ENCODE data around the gene TLK2.
"Not testable (repeated sequence)": the region's sequence is repeated elsewhere in the genome, so short reads cannot be mapped to it uniquely, and the experiment has no call there.

DNA sequence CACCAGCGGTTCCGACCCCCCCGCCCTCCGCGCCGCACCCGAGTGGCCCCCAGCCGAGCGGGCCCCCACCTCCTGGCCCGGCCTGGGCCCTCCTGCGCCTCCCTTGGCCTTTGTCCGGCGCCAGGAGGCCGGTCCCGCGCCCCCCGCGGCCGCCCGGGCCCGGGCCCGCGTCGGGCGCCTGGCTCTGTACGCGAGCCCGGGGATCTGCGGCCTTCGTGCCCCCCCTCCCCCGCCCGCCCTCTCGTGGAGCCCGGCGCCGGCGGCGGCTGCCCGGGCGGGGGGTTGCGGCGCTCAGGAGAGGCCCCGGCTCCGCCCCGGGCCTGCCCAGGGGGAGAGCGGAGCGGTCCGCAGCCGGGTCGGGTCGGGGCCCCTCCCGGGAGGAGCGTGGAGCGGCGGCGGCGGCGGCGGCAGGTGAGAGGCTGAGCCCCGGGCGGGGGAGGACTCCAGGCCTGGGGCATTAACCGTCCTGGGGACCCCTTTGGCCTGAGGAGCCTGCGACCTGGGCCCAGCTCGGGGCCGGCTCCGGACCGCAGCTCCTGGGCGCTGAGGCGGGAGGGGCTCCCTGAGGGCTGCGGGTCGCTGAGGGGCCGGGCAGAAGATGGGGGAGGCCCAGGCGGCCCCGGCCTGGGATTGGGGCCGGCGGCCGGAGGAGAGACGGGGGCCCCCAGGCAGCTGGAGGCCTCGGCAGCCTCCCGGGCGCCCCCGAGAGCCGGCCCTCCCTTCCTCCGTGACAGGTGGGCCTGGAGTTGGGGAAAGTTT lies 434 bp downstream of the TLK2 start:
- TF ChIP-seq, protein P1, sequence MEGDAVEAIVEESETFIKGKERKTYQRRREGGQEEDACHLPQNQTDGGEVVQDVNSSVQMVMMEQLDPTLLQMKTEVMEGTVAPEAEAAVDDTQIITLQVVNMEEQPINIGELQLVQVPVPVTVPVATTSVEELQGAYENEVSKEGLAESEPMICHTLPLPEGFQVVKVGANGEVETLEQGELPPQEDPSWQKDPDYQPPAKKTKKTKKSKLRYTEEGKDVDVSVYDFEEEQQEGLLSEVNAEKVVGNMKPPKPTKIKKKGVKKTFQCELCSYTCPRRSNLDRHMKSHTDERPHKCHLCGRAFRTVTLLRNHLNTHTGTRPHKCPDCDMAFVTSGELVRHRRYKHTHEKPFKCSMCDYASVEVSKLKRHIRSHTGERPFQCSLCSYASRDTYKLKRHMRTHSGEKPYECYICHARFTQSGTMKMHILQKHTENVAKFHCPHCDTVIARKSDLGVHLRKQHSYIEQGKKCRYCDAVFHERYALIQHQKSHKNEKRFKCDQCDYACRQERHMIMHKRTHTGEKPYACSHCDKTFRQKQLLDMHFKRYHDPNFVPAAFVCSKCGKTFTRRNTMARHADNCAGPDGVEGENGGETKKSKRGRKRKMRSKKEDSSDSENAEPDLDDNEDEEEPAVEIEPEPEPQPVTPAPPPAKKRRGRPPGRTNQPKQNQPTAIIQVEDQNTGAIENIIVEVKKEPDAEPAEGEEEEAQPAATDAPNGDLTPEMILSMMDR (IDR thresholded peaks at IDR 0.05) = not testable (repeated sequence)
- TF ChIP-seq REST (IDR thresholded peaks at IDR 0.05; ENCODE audit: insufficient read depth in 1 of 2, low read depth in 2 of 2, low read length in 1 of 2); POLR2AphosphoS5 (IDR thresholded peaks at IDR 0.05; ENCODE audit: low read depth, low read length); SIN3A (IDR thresholded peaks at IDR 0.05; ENCODE audit: borderline replicate concordance, insufficient read depth, low read depth, low read length): not testable (repeated sequence)

Measured in Panc1 (cell line).